Caco-2 (cell line): ENCODE measurements around the gene NCF4. TPM values are rescaled to one million over a fixed set of nuclear protein-coding genes. Genes with fewer than 3 reads are reported as not detected.

Experiments used
- BruUV-seq: library from RNA; stranded (reverse); fragments of 400-500 nt; replicated peaks from 2 replicates; lab custom pipeline; 2021; lab: Mats Ljungman, UMichigan
- CTCF ChIA-PET: fragments of 300-600 bp; sonication (Branson Sonifier 250); formaldehyde crosslinking; loops from one replicate; lab custom pipeline; 2022; ENCODE audit warnings: antibody characterized with exemption; lab: Charles Lee
- POLR2A ChIA-PET: fragments of 300-600 bp; sonication (Branson Sonifier 250); formaldehyde crosslinking; loops from one replicate; lab custom pipeline; 2022; ENCODE audit warnings: antibody characterized with exemption; lab: Charles Lee
- DNase-seq, 2 experiments: peaks; one replicate each; pipeline versions ENCODE4 v3.0.0 to v3.0.0-alpha.2; 2020 to 2022
- H3K27me3 ChIP-seq: replicated peaks from 2 replicates; pipeline ENCODE4 v1.6.0; 2011; ENCODE audit warnings: low read length; ENCODE audit not compliant: control insufficient read depth, insufficient read depth
- H3K36me3 ChIP-seq: 2 replicates; pipeline ENCODE4 v1.5.1; 2011; ENCODE audit warnings: low read length; ENCODE audit not compliant: control insufficient read depth, insufficient read depth
- H3K4me1 ChIP-seq: fragments of 250-450 bp; sonication (Bioruptor Pico); 2 replicates; pipeline ENCODE4 v1.5.1; 2020; ENCODE audit warnings: mild to moderate bottlenecking
- H3K4me3 ChIP-seq: 2 replicates; pipeline ENCODE4 v1.5.1; 2011; ENCODE audit warnings: low read depth, mild to moderate bottlenecking, control low read depth, low read length
- H3K9me3 ChIP-seq: fragments of 250-450 bp; sonication (Bioruptor Pico); 2 replicates; pipeline ENCODE4 v1.5.1; 2020; ENCODE audit warnings: mild to moderate bottlenecking, moderate library complexity
- H3K27ac Mint-ChIP-seq: one replicate; pipeline ENCODE4 v1.8.0; 2022; ENCODE audit warnings: mixed read lengths; ENCODE audit not compliant: unreplicated experiment
- H3K27me3 Mint-ChIP-seq: one replicate; pipeline ENCODE4 v1.8.0; 2022; ENCODE audit warnings: mixed read lengths; ENCODE audit not compliant: insufficient read depth, unreplicated experiment
- H3K36me3 Mint-ChIP-seq: one replicate; pipeline ENCODE4 v1.8.0; 2022; ENCODE audit warnings: mild to moderate bottlenecking, mixed read lengths; ENCODE audit not compliant: insufficient read depth, unreplicated experiment
- H3K4me1 Mint-ChIP-seq: one replicate; pipeline ENCODE4 v1.8.0; 2022; ENCODE audit warnings: low read depth, mixed read lengths; ENCODE audit not compliant: unreplicated experiment
- H3K4me3 Mint-ChIP-seq: one replicate; pipeline ENCODE4 v1.8.0; 2022; ENCODE audit warnings: mild to moderate bottlenecking, moderate library complexity, mixed read lengths; ENCODE audit not compliant: unreplicated experiment
- H3K9me3 Mint-ChIP-seq: one replicate; pipeline ENCODE4 v1.8.0; 2022; ENCODE audit warnings: mixed read lengths; ENCODE audit not compliant: unreplicated experiment
- intact Hi-C: fragments of 100-400 bp; cut with micrococcal nuclease; formaldehyde crosslinking; loops from one replicate; pipeline ENCODE4 v1.10.0; 2022; ENCODE audit not compliant: unreplicated experiment
- total RNA-seq: library from RNA; stranded (reverse); gene quantifications from 2 replicates; pipeline ENCODE4 v1.2.3, GENCODE V29; 2022
- TF ChIP-seq, protein P1 (sequence below), 2 experiments: fragments of 200-600 bp in 1 of 2; IDR thresholded peaks; 1 replicate in 1 of 2; 2 replicates in 1 of 2; pipeline versions ENCODE4 v1.5.1 to v1.8.0; 2011 to 2022; ENCODE audit warnings: antibody characterized with exemption in 1 of 2, control low read depth in 1 of 2, inconsistent platforms in 1 of 2, low read depth in 1 of 2, low read length in 1 of 2, mild to moderate bottlenecking in 1 of 2, moderate library complexity in 1 of 2; ENCODE audit not compliant: insufficient read depth in 1 of 2, severe bottlenecking in 1 of 2, unreplicated experiment in 1 of 2

NCF4 gene
- total RNA-seq, 1 experiment from 2014 or later, result not detected

GRCh38 chr22:36923131-36923788, 62.5 kb downstream of the NCF4 start:
- H3K27me3 Mint-ChIP-seq, result peaks cover 21% of the 10 kb centered on the region
- H3K4me3 ChIP-seq, result no peak overlapping the region

DNA sequence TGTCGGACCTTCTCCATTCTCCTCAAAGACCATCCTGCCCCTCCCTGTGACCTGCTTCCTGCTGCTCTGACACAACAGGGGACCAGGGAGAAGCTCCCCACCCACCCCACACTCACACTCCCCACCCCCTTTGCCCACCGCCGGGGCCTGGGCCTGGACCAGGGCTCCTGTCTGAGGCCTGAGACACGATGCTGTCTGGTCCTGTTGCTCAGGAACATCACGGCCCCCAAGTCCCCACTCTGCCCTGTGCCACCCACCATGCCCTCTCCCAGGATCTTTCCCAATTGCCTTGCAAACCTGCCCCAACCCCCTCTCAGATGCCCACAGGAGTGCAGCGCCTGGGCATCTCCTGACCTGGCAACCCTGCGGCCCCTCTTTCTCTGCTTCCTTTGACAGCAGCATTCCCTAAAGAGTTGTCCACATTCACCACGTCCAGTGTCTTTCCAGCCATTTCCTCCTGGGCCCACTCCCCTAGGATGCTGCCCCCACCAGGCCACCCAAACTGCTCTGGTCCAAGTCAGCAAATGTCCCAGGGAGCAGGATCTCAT, 63.4 kb downstream of the NCF4 start:
- ChIA-PET POLR2A (no interaction called here), CTCF (no interaction called here)
- no peaks in the 10 kb centered on the region; the same call in 1 of the 2 replicates for H3K27me3 ChIP-seq
- Mint-ChIP-seq H3K4me3 (no peak overlapping the region), H3K27ac (no peak overlapping the region), H3K9me3 (no peaks in the 10 kb centered on the region), H3K36me3 (no peaks in the 10 kb centered on the region), H3K4me1 (no peaks in the 10 kb centered on the region), H3K27me3 (peaks cover 19% of the 10 kb centered on the region)
- no TSS peak for BruUV-seq
- no peaks in the 10 kb centered on the region for H3K36me3 ChIP-seq
- TF ChIP-seq, protein P1, sequence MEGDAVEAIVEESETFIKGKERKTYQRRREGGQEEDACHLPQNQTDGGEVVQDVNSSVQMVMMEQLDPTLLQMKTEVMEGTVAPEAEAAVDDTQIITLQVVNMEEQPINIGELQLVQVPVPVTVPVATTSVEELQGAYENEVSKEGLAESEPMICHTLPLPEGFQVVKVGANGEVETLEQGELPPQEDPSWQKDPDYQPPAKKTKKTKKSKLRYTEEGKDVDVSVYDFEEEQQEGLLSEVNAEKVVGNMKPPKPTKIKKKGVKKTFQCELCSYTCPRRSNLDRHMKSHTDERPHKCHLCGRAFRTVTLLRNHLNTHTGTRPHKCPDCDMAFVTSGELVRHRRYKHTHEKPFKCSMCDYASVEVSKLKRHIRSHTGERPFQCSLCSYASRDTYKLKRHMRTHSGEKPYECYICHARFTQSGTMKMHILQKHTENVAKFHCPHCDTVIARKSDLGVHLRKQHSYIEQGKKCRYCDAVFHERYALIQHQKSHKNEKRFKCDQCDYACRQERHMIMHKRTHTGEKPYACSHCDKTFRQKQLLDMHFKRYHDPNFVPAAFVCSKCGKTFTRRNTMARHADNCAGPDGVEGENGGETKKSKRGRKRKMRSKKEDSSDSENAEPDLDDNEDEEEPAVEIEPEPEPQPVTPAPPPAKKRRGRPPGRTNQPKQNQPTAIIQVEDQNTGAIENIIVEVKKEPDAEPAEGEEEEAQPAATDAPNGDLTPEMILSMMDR (IDR thresholded peaks at IDR 0.05; ENCODE audit: insufficient read depth in 1 of 2, low read depth in 1 of 2, low read length in 1 of 2, severe bottlenecking in 1 of 2, unreplicated experiment in 1 of 2), result no peak
- H3K4me3 ChIP-seq, result no peak overlapping the region
- no peaks in the 10 kb centered on the region for H3K4me1 ChIP-seq
- intact Hi-C loops, result loop anchor here (10.0 kb wide), 1 partner anchor 59 kb away; the partner anchor contains the start of gene NCF4
- no peaks in the 10 kb centered on the region for H3K9me3 ChIP-seq
- no peak for DNase-seq

More at GRCh38 chr22:36923131-36923788, 62.5 kb downstream of the NCF4 start:
- Histone ChIP-seq H3K27me3 (no peaks in the 10 kb centered on the region; the same call in 1 of the 2 replicates), H3K36me3 (no peaks in the 10 kb centered on the region), H3K4me1 (no peaks in the 10 kb centered on the region), H3K9me3 (no peaks in the 10 kb centered on the region)
- Mint-ChIP-seq H3K4me3 (no peak overlapping the region), H3K9me3 (no peaks in the 10 kb centered on the region), H3K27ac (no peak overlapping the region), H3K4me1 (no peaks in the 10 kb centered on the region), H3K36me3 (no peaks in the 10 kb centered on the region)
- POLR2A ChIA-PET, result no interaction called here
- CTCF ChIA-PET, result no interaction called here
- intact Hi-C loops, result loop anchor here (10.0 kb wide), 1 partner anchor 58 kb away; the partner anchor contains the start of gene NCF4
- BruUV-seq, result no TSS peak
- no peak for DNase-seq
- TF ChIP-seq, protein P1 (IDR thresholded peaks at IDR 0.05; ENCODE audit: insufficient read depth in 1 of 2, low read depth in 1 of 2, low read length in 1 of 2, severe bottlenecking in 1 of 2, unreplicated experiment in 1 of 2), result no peak

DNA sequence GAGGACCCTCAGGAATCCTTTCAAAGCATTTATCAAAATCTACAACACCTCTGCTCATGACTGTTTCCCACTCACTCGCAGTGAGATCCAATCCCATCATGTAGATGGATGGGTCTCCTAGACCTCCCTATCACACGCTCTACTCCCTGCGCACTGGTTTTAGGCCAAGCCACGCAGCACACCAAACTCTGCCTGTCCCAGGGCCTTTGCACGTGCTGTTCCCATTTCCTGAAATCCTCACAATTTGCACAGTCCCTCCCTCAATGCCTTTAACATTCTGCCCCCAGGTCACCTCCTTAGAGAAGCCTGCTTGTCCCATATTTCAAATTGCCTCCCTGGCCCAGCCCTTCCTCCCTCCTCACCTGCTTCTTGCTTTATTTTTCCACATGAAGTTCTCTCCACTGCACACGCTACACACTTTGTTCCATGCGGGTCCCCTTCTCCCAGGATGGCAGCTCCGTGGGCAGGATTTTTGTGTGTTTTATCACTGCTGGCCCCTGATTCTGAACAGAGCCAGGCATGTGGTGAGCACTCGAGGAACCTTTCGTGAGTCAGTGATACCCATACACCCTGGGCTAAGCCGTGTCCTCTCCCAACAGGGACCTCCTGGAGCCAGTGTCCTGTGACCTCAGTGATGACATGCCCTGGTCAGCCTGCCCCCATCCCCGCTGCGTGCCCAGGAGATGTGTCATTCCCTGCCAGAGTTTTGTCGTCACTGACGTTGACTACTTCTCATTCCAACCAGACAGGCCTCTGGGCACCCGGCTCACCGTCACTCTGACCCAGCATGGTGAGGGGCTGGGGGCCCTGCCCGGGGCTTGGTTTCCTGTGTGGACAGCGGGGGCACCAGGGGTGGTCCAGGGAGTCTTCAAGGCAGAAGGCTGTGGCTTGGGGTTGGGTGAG, 64.8 kb downstream of the NCF4 start:
- POLR2A ChIA-PET, result interaction anchor here (0.5 kb wide), 1 partner anchor 38 kb away, joined by 3 read pairs; no protein-coding TSS in a partner anchor
- peaks cover 25% of the 10 kb centered on the region for H3K27me3 Mint-ChIP-seq
- no TSS peak for BruUV-seq

More for the DNA sequence above, 64.8 kb downstream of the NCF4 start:
- Mint-ChIP-seq H3K4me3 (no peak overlapping the region), H3K36me3 (no peaks in the 10 kb centered on the region), H3K4me1 (no peaks in the 10 kb centered on the region), H3K27ac (no peak overlapping the region), H3K9me3 (no peaks in the 10 kb centered on the region)
- no peaks in the 10 kb centered on the region for H3K4me1 ChIP-seq
- TF ChIP-seq, protein P1 (IDR thresholded peaks at IDR 0.05; ENCODE audit: insufficient read depth in 1 of 2, low read depth in 1 of 2, low read length in 1 of 2, severe bottlenecking in 1 of 2, unreplicated experiment in 1 of 2), result no peak
- H3K9me3 ChIP-seq, result no peaks in the 10 kb centered on the region
- intact Hi-C loops, result loop anchor here (10.0 kb wide), 1 partner anchor 61 kb away; the partner anchor contains the start of gene NCF4
- no peaks in the 10 kb centered on the region for H3K36me3 ChIP-seq
- no peak for DNase-seq
- CTCF ChIA-PET, result no interaction called here
- H3K4me3 ChIP-seq, result no peak overlapping the region
- H3K27me3 ChIP-seq, result no peaks in the 10 kb centered on the region; the same call in 1 of the 2 replicates
